ENCODE results near the gene ADAMTSL3.

Gene ADAMTSL3

DNA sequence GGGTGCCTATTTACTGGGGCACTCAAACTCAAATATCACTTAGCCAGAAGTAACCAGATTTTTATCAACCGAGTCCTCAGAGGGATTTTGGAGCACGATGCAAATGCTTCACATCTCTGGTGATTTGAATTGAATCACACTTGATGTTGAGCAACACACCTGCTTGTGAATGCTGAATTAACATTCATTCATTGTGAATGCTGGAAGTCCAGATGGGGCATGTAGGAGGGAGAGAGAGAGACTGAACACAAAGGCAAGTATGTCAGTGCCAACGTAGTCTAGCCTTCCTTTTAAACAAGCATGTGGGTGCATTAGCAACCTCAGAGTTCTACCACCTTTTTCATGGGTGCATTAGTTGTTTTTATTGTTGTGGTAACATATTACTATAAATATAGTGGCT is 156.2 kb downstream of the ADAMTSL3 start:
- Histone ChIP-seq H3K4me2 (ENCODE audit: low read depth, low read length, poor library complexity, severe bottlenecking) (no peak overlapping the region), H3K9me2 (replicated peaks; ENCODE audit: insufficient read depth, low read length) (no peaks in the 10 kb centered on the region), H4K20me1 (ENCODE audit: low read depth, low read length) (no peaks in the 10 kb centered on the region), H3K4me3 (ENCODE audit: insufficient read depth, low read length, poor library complexity, severe bottlenecking) (no peak overlapping the region), H3K27me3 (ENCODE audit: low read length) (no peaks in the 10 kb centered on the region), H3K36me3 (ENCODE audit: low read length) (no peaks in the 10 kb centered on the region), H3K9ac (ENCODE audit: low read length) (no peak overlapping the region), H3K79me2 (ENCODE audit: insufficient read depth, low read length) (no peaks in the 10 kb centered on the region), H2AFZ (ENCODE audit: low read depth, low read length, severe bottlenecking) (no peak overlapping the region), H3K9me3 (ENCODE audit: insufficient read depth, low read length) (peaks cover 6% of the 10 kb centered on the region; the same call in 1 of the 2 replicates), H3K27ac (ENCODE audit: low read depth, low read length) (no peak overlapping the region), H3F3A (ENCODE audit: insufficient read depth) (no peaks in the 10 kb centered on the region)
- TF ChIP-seq, protein P1, sequence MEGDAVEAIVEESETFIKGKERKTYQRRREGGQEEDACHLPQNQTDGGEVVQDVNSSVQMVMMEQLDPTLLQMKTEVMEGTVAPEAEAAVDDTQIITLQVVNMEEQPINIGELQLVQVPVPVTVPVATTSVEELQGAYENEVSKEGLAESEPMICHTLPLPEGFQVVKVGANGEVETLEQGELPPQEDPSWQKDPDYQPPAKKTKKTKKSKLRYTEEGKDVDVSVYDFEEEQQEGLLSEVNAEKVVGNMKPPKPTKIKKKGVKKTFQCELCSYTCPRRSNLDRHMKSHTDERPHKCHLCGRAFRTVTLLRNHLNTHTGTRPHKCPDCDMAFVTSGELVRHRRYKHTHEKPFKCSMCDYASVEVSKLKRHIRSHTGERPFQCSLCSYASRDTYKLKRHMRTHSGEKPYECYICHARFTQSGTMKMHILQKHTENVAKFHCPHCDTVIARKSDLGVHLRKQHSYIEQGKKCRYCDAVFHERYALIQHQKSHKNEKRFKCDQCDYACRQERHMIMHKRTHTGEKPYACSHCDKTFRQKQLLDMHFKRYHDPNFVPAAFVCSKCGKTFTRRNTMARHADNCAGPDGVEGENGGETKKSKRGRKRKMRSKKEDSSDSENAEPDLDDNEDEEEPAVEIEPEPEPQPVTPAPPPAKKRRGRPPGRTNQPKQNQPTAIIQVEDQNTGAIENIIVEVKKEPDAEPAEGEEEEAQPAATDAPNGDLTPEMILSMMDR (IDR thresholded peaks at IDR 0.05; ENCODE audit: insufficient read depth, low read length, poor library complexity, severe bottlenecking), result no peak
- TF ChIP-seq EZH2phosphoT487 (conservative IDR thresholded peaks at IDR 0.05; ENCODE audit: low read length), result no peak

DNA sequence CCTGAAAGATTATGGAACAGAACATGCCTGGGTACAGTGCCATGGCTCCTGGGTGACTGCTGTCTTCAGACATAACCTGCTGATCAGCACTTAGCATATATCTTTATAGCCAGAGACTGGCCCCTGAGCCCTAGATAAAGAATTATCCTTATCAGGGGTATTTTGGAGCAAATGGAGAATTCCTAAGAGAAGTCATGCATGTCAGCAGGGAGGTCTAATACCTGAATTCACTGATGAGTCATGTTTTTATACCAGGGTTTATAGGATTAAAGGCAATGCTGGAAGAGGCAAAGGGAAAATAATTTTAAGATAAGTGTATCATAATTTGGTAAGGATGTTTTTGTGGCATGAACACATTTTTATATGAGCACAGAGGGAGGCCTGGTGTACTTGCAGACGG is 159.8 kb downstream of the ADAMTSL3 start:
- Histone ChIP-seq H3F3A (ENCODE audit: insufficient read depth) (no peaks in the 10 kb centered on the region), H3K9ac (ENCODE audit: low read length) (no peak overlapping the region), H3K9me2 (replicated peaks; ENCODE audit: insufficient read depth, low read length) (no peaks in the 10 kb centered on the region), H3K4me3 (ENCODE audit: insufficient read depth, low read length, poor library complexity, severe bottlenecking) (no peak overlapping the region), H3K4me2 (ENCODE audit: low read depth, low read length, poor library complexity, severe bottlenecking) (no peak overlapping the region), H3K27me3 (ENCODE audit: low read length) (no peaks in the 10 kb centered on the region), H3K27ac (ENCODE audit: low read depth, low read length) (no peak overlapping the region), H3K9me3 (ENCODE audit: insufficient read depth, low read length) (no peaks in the 10 kb centered on the region), H2AFZ (ENCODE audit: low read depth, low read length, severe bottlenecking) (no peak overlapping the region), H4K20me1 (ENCODE audit: low read depth, low read length) (no peaks in the 10 kb centered on the region), H3K36me3 (ENCODE audit: low read length) (no peaks in the 10 kb centered on the region), H3K79me2 (ENCODE audit: insufficient read depth, low read length) (no peaks in the 10 kb centered on the region)
- TF ChIP-seq, protein P1 (IDR thresholded peaks at IDR 0.05; ENCODE audit: insufficient read depth, low read length, poor library complexity, severe bottlenecking), result no peak
- TF ChIP-seq EZH2phosphoT487 (conservative IDR thresholded peaks at IDR 0.05; ENCODE audit: low read length), result no peak

DNA sequence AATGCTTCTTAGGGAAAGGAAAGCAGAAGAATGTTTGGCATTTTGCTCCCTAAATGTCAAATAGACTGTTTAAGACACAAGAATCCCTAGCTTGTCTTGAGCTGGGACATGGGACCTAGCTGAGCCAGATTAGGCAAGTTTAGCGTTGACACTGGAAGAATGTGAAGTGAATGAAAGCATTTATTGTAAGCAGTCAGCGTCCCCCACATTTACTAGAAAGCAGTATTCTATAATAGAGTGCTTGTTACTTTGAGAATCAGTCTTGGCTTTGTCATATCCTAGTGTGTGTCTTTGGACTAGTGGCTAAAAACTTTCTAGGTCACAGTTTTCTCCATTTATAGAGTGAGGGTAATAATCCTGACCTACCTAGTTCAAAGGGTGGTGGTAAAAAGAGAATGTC is 161.6 kb downstream of the ADAMTSL3 start:
- H3K79me2 ChIP-seq (ENCODE audit: insufficient read depth, low read length), result no peaks in the 10 kb centered on the region

More for the DNA sequence above, 161.6 kb downstream of the ADAMTSL3 start:
- Histone ChIP-seq H3K4me3 (ENCODE audit: insufficient read depth, low read length, poor library complexity, severe bottlenecking) (no peak overlapping the region), H3K9ac (ENCODE audit: low read length) (no peak overlapping the region), H2AFZ (ENCODE audit: low read depth, low read length, severe bottlenecking) (no peak overlapping the region), H3K27me3 (ENCODE audit: low read length) (no peaks in the 10 kb centered on the region), H3K36me3 (ENCODE audit: low read length) (no peaks in the 10 kb centered on the region), H4K20me1 (ENCODE audit: low read depth, low read length) (no peaks in the 10 kb centered on the region), H3K27ac (ENCODE audit: low read depth, low read length) (no peak overlapping the region), H3K9me2 (replicated peaks; ENCODE audit: insufficient read depth, low read length) (no peaks in the 10 kb centered on the region), H3K4me2 (ENCODE audit: low read depth, low read length, poor library complexity, severe bottlenecking) (no peak overlapping the region), H3K9me3 (ENCODE audit: insufficient read depth, low read length) (no peaks in the 10 kb centered on the region), H3F3A (ENCODE audit: insufficient read depth) (no peaks in the 10 kb centered on the region)
- TF ChIP-seq, protein P1 (IDR thresholded peaks at IDR 0.05; ENCODE audit: insufficient read depth, low read length, poor library complexity, severe bottlenecking), result no peak
- no peak for TF ChIP-seq EZH2phosphoT487 (conservative IDR thresholded peaks at IDR 0.05; ENCODE audit: low read length)

Measured in SU-DHL-6 (cell line).